SK-N-MC (cell line): ENCODE results near the gene ADIPOR2.

Experiments
- DNase-seq: peaks from one replicate; pipeline ENCODE4 v3.0.0-alpha.2; 2011; ENCODE audit warnings: low read depth, low spot score
- H3K27ac ChIP-seq: fragments of 200-600 bp; sonication (generic); 2 replicates; pipeline ENCODE4 v1.5.1; 2016; ENCODE audit warnings: mixed run types
- H3K36me3 ChIP-seq: fragments of 200-600 bp; sonication (generic); 2 replicates; pipeline ENCODE4 v1.6.1; 2017; ENCODE audit warnings: antibody characterized with exemption, low read length, mixed read lengths; ENCODE audit not compliant: insufficient read depth
- H3K4me3 ChIP-seq: fragments of 200-600 bp; sonication (generic); 2 replicates; pipeline ENCODE4 v1.5.1; 2016
- H3K9ac ChIP-seq: fragments of 200-600 bp; sonication (generic); 2 replicates; pipeline ENCODE4 v1.8.0; 2017; ENCODE audit warnings: mixed run types, mixed read lengths; ENCODE audit not compliant: insufficient read length
- H3K9me3 ChIP-seq: fragments of 200-600 bp; sonication (generic); 2 replicates; pipeline ENCODE4 v1.6.1; 2017; ENCODE audit warnings: low read depth, mild to moderate bottlenecking, antibody characterized with exemption, low read length, moderate library complexity, mixed read lengths
- EZH2 ChIP-seq: fragments of 200-600 bp; sonication (generic); IDR thresholded peaks from one replicate; pipeline ENCODE4 v1.6.1; 2017; ENCODE audit warnings: antibody characterized with exemption
- FOXP2 ChIP-seq: optimal IDR thresholded peaks from 2 replicates; pipeline ENCODE3; 2011; ENCODE audit warnings: mild to moderate bottlenecking, moderate library complexity; ENCODE audit not compliant: insufficient read depth; ENCODE audit errors: extremely low read length, control extremely low read depth
- POLR2AphosphoS5 ChIP-seq: IDR thresholded peaks from 2 replicates; pipeline ENCODE4 v1.6.1; 2012; ENCODE audit warnings: mild to moderate bottlenecking, low read depth, low read length, borderline replicate concordance

The ADIPOR2 gene

DNA sequence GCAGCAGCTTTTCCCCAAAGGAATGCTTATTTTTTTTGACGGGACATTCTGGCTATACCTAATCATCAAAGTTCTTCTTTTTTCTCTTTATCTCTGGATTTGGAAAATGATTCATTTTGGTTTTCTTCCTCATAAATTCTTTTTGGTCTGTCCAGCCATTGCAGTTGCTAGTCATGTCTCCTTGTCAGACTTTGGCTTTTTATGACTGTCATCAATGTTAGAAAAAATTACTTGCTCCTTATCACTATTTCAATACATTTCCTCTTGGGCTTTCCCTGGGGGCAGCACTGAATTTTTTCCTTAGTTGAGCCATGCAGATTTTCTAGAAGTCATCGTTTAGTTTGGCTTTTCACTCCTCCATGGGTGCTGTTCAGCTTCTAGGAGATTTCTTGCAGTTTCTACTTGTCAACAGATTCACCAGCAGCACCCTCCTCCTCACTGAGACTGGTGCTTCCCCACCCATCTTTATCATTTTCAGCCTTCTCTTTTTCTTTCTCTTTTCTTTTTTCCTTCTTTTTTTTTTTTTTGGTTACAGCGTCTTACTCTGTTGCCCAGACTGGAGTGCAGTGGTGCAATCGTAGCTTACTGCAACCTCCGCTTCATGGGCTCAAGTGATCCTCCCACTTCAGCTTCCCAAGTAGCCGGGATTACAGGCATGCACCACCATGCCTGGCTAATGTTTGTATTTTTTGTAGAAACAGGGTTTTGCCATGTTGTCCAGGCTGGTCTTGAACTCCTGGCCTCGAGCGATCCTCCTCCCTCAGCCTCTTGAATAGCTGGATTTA is 5.2 kb downstream of the ADIPOR2 start:
- H3K36me3 ChIP-seq: peaks cover 26% of the 10 kb centered on the region
- H3K4me3 ChIP-seq: no peak overlapping the region
- TF ChIP-seq EZH2 (no peak), POLR2AphosphoS5 (no peak), FOXP2 (no peak)
- no peak overlapping the region for H3K27ac ChIP-seq
- H3K9me3 ChIP-seq: peaks cover 4% of the 10 kb centered on the region; the same call in 1 of the 2 replicates
- no peak overlapping the region for H3K9ac ChIP-seq
- no peak for DNase-seq

DNA sequence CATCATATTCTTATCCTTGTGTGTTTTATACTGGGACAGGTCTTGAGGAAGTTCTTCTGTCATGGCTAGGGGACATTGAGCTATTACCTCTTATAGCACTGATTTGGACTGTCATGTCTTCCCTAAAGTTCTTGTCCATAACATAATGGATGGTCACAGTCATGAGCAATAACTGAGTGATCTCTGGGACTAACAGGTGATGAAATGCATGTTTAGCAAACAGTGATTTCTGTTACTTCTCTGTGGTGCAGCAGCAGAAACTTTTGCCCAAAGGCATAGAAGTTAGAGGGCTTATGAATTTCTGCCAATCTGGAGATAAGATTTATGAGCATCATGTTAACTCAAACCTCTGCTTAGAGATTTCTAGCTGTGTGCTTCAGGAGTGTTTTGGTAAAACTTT is 5.9 kb downstream of the ADIPOR2 start:
- no peak for DNase-seq
- no peak overlapping the region for H3K27ac ChIP-seq
- H3K36me3 ChIP-seq: peaks cover 26% of the 10 kb centered on the region
- H3K9me3 ChIP-seq: peaks cover 4% of the 10 kb centered on the region; the same call in 1 of the 2 replicates
- no peak overlapping the region for H3K4me3 ChIP-seq
- TF ChIP-seq EZH2 (no peak), FOXP2 (no peak)
- no peak overlapping the region for H3K9ac ChIP-seq

- TF ChIP-seq EZH2: no peak
- no peak for TF ChIP-seq FOXP2
- no peak for TF ChIP-seq POLR2AphosphoS5
- peaks cover 4% of the 10 kb centered on the region; the same call in 1 of the 2 replicates for H3K9me3 ChIP-seq
- DNase-seq: no peak
- no peak overlapping the region for H3K4me3 ChIP-seq
- peaks cover 26% of the 10 kb centered on the region for H3K36me3 ChIP-seq
- H3K27ac ChIP-seq: no peak overlapping the region
- no peak overlapping the region for H3K9ac ChIP-seq
These were observed 6.4 kb downstream of the ADIPOR2 start for GRCh38 chr12:1697271-1697670.

- Histone ChIP-seq H3K9ac (no peak overlapping the region), H3K4me3 (no peak overlapping the region), H3K36me3 (peaks cover 32% of the 10 kb centered on the region), H3K9me3 (peaks cover 4% of the 10 kb centered on the region; the same call in 1 of the 2 replicates), H3K27ac (no peak overlapping the region)
- DNase-seq: no peak
- no peak for TF ChIP-seq EZH2
- TF ChIP-seq POLR2AphosphoS5: no peak
- TF ChIP-seq FOXP2: no peak
These were observed 7.8 kb downstream of the ADIPOR2 start for GRCh38 chr12:1698720-1699119.

- Histone ChIP-seq H3K4me3 (no peak overlapping the region), H3K36me3 (peaks cover 29% of the 10 kb centered on the region), H3K9ac (no peak overlapping the region), H3K9me3 (peaks cover 4% of the 10 kb centered on the region; the same call in 1 of the 2 replicates), H3K27ac (no peak overlapping the region)
- TF ChIP-seq EZH2 (no peak), POLR2AphosphoS5 (no peak), FOXP2 (no peak)
- DNase-seq: no peak
These were observed 11.8 kb downstream of the ADIPOR2 start for GRCh38 chr12:1702713-1703112.

- H3K9ac ChIP-seq: no peak overlapping the region
- H3K4me3 ChIP-seq: no peak overlapping the region
- no peak for DNase-seq
- peaks cover 20% of the 10 kb centered on the region for H3K36me3 ChIP-seq
- no peak for TF ChIP-seq POLR2AphosphoS5
- TF ChIP-seq FOXP2: no peak
- TF ChIP-seq EZH2: no peak
- peaks cover 4% of the 10 kb centered on the region; the same call in 1 of the 2 replicates for H3K9me3 ChIP-seq
- peak overlapping the region; percentile 52; the same call in 1 of the 2 replicates for H3K27ac ChIP-seq
These were observed 13.2 kb downstream of the ADIPOR2 start for GRCh38 chr12:1703771-1704722.

- Histone ChIP-seq H3K27ac (no peak overlapping the region), H3K4me3 (no peak overlapping the region), H3K9ac (no peak overlapping the region), H3K36me3 (peaks cover 20% of the 10 kb centered on the region), H3K9me3 (0 out of 2 replicates have a peak, but pooled peaks cover 3% of the 10 kb centered on the region)
- DNase-seq: no peak
- no peak for TF ChIP-seq EZH2
- no peak for TF ChIP-seq FOXP2
These were observed 15.1 kb downstream of the ADIPOR2 start for GRCh38 chr12:1705774-1706631.
